Thymus (tissue), 11 donors: Measurements from ENCODE around the gene RFX3. TPM values are rescaled to one million over a fixed set of nuclear protein-coding genes. Genes with fewer than 3 reads are reported as not detected.
A peak's percentile ranks its signal among the peaks of the same experiment; 100 is the strongest.

Source experiments
- DNase-seq, 9 donors: peaks; one replicate each; pipeline ENCODE4 v3.0.0-alpha.2; 2013; ENCODE audit warnings: low spot score in 9 of 9, low read depth in 6 of 9, missing footprints in 1 of 9
- H3K27ac ChIP-seq, 2 donors: one replicate each; pipeline ENCODE4 v1.5.1; 2013; ENCODE audit warnings: control low read depth in 1 of 2, low read depth in 1 of 2, low read length in 1 of 2, mild to moderate bottlenecking in 1 of 2, moderate library complexity in 1 of 2
- H3K27me3 ChIP-seq, 2 donors: one replicate each; pipeline ENCODE4 v1.5.1; 2013; ENCODE audit warnings: low read length in 1 of 2; ENCODE audit not compliant: control insufficient read depth in 2 of 2, insufficient read depth in 1 of 2
- H3K36me3 ChIP-seq, 2 donors: one replicate each; pipeline ENCODE4 v1.5.1; 2013; ENCODE audit warnings: low read length in 1 of 2, mild to moderate bottlenecking in 1 of 2, moderate library complexity in 1 of 2; ENCODE audit not compliant: control insufficient read depth in 2 of 2, insufficient read depth in 2 of 2
- H3K4me1 ChIP-seq, 2 donors: one replicate each; pipeline ENCODE4 v1.5.1; 2013; ENCODE audit warnings: low read length in 2 of 2; ENCODE audit not compliant: control insufficient read depth in 2 of 2, insufficient read depth in 2 of 2
- H3K4me3 ChIP-seq, 2 donors: one replicate each; pipeline ENCODE4 v1.5.1; 2013; ENCODE audit warnings: low read length in 2 of 2, control low read depth in 1 of 2, mild to moderate bottlenecking in 1 of 2
- H3K9me3 ChIP-seq, 2 donors: one replicate each; pipeline ENCODE4 v1.5.1; 2013; ENCODE audit warnings: low read length in 1 of 2, mild to moderate bottlenecking in 1 of 2; ENCODE audit not compliant: control insufficient read depth in 2 of 2, insufficient read depth in 1 of 2
- WGBS: extraction: QIAGEN DNeasy Blood & Tissue Kit; methylation state at CpG from one replicate; pipeline ENCODE4 v1.1.7; 2013; 5-methylcytosine and 5-hydroxymethylcytosine counted together
- polyA plus RNA-seq: library from polyadenylated mRNA; stranded (reverse); fragments of 200-250 nt; gene quantifications from one replicate; pipeline ENCODE4 v1.2.3, GENCODE V29; 2013
- total RNA-seq: library from RNA; stranded (reverse); fragments of 120-200 nt; gene quantifications from one replicate; pipeline ENCODE4 v1.2.4, GENCODE V29; 2013
- donor health status: healthy.

The RFX3 gene
- total and polyA plus RNA-seq, 2 donors = 5.1 to 7.8 TPM

DNA sequence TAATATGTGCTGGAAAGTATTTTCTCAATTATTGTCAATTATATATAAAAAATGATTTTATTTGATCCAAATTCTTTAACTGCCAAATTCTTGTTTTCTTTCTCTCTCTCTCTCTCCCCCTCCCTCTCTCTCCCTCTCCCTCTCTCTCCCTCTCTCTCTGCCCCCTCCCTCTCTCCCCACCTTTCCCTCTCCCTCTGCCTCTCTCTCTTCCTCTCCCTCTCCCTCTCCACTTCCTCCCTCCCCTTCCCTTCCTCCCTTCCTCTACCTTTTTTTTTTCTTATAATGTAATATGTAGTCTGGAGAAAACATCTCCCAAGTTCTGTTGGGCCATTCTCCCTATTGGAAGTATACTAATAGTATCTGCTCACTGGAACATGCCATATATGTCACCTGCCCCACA, 6.4 kb upstream of the RFX3 start:
- H3K4me1 ChIP-seq = peaks cover 2 to 9% of the 10 kb centered on the region in 2 donors
- no peak for DNase-seq
- H3K36me3 ChIP-seq = peaks cover 0 to 5% of the 10 kb centered on the region in 2 donors
- H3K27ac ChIP-seq = no peak overlapping the region
- no peaks in the 10 kb centered on the region for H3K27me3 ChIP-seq
- no peaks in the 10 kb centered on the region for H3K9me3 ChIP-seq
- H3K4me3 ChIP-seq = no peak overlapping the region

DNA sequence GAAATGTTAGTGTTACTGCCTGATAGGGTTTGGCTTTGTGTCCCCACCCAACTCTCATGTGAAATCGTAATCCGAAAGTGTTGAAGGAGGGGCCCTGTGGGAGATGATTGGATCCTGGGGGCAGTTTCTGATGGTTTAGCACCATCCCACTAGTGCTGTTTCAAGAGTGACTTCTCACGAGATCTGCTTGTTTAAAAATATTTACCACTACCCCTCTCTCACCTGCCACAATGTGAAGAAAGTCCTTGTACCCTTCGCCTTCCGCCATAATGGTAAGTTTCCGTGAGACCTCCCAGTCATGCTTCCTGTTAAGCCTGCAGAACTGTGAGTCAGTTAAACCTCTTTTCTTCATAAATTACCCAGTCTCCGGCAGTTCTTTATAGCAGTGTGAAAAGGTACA, 2.6 kb upstream of the RFX3 start:
- H3K4me1 ChIP-seq = peaks cover 2 to 11% of the 10 kb centered on the region in 2 donors
- H3K4me3 ChIP-seq = peak overlapping the region in 1 of 2 donors; percentile 43
- WGBS = 21% methylated on average over 7 of the region's 7 CpGs
- peaks cover 3 to 5% of the 10 kb centered on the region in 2 donors for H3K36me3 ChIP-seq
- H3K27me3 ChIP-seq = no peaks in the 10 kb centered on the region
- peak overlapping the region; percentile 30 to 71 for H3K27ac ChIP-seq
- DNase-seq = peak in 1 of 9 donors; percentile 16
- H3K9me3 ChIP-seq = no peaks in the 10 kb centered on the region

DNA sequence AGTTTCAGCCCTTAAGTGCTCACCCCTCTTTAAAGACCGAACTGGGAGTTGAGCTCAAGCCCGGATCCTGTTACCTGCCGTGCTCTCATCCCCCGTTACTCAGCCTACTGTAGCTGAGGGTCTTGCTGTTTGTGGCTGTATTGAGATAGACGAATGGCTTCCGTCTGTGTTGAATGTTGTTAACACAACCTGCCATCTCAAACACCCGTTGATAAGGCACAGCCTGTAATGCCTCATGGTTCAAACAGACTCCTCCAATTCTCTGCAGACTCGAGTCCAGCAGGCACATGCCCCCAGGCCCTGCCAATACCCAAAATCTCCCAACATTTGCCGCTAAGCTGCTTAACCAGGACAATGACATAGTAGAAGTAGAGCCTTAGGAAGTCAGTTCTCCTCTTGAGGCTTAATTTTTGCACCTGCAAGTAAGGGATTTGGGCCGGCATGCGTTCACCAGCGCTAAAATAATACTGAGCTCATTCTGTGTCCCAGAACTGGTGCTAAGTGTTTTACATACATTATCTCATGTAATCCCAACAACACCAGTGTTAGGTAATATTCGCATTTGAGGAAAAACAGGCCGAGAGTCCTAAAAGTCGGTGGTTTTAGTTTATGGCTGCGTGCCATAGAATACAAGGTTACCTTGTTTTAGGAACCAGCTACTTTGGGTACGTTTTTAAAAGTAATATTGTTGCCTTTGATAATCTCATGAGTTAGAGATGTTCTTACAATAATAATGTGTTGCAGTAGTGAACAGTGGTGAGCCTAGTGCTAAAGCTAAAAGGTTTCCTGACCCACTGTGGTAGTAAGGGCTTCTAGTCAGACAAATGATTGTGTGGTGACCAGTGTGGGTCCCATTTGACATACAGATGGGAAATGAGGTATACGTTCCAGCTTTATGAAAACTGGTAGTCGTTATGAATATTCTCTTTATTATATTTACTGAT, 1.5 kb upstream of the RFX3 start:
- peaks cover 3 to 5% of the 10 kb centered on the region in 2 donors for H3K36me3 ChIP-seq
- 15% methylated on average over 19 of the region's 19 CpGs for WGBS
- H3K27ac ChIP-seq = peak overlapping the region; percentile 100
- H3K9me3 ChIP-seq = no peaks in the 10 kb centered on the region
- H3K27me3 ChIP-seq = no peaks in the 10 kb centered on the region
- peaks cover 4 to 11% of the 10 kb centered on the region in 2 donors for H3K4me1 ChIP-seq
- peak in 4 of 9 donors; percentile 13 to 85 (median 68) for DNase-seq
- peak overlapping the region; percentile 93 to 94 for H3K4me3 ChIP-seq

DNA sequence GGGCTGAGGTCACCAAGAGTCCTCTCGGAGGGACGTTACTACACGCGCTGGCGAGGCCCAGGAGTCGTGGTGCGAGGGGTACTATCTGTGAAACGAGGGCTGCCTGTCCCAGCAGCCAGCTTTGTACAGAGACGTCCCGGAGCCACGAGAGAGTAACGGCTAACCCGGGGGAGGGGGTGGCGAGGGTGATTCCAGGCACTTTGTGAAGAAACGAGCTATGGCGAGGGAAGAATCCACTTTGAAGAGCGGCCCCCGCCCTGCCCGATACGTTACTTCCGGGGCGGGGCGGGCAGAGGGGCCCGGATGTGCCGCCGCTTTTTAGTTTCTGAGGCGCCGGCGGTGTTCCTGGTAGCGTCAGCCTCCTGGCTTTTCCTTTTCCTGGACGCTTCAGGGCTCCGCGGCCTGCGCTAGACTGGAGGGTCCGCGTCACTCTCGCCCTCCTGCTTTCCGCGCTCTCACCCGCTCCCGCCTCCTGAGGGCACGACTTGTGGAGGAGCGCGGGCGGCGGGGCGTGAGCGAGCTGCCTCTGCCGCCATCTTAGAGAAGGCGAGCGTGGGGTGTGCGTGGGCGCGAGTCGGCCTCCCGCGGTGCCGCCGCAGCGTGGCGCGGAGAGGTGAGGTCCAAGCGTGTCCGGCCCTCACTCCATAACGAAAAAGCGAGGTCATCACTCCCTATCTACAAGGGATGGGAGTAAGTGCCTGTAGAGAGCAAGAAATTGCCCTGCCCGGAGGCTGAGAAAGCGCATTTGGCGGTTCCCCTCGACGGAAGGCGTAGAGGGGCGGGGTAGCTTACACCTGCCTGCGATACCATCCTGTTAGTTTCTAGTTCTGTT, 580 bp upstream of the RFX3 start:
- no peaks in the 10 kb centered on the region for H3K9me3 ChIP-seq
- peak; percentile 62 to 95 (median 87) for DNase-seq
- H3K27me3 ChIP-seq = no peaks in the 10 kb centered on the region
- H3K4me3 ChIP-seq = peak overlapping the region; percentile 93 to 94
- under 1% methylated on average over 74 of the region's 74 CpGs for WGBS
- peak overlapping the region; percentile 100 for H3K27ac ChIP-seq
- peaks cover 4 to 11% of the 10 kb centered on the region in 2 donors for H3K4me1 ChIP-seq
- H3K36me3 ChIP-seq = peaks cover 3 to 5% of the 10 kb centered on the region in 2 donors

DNA sequence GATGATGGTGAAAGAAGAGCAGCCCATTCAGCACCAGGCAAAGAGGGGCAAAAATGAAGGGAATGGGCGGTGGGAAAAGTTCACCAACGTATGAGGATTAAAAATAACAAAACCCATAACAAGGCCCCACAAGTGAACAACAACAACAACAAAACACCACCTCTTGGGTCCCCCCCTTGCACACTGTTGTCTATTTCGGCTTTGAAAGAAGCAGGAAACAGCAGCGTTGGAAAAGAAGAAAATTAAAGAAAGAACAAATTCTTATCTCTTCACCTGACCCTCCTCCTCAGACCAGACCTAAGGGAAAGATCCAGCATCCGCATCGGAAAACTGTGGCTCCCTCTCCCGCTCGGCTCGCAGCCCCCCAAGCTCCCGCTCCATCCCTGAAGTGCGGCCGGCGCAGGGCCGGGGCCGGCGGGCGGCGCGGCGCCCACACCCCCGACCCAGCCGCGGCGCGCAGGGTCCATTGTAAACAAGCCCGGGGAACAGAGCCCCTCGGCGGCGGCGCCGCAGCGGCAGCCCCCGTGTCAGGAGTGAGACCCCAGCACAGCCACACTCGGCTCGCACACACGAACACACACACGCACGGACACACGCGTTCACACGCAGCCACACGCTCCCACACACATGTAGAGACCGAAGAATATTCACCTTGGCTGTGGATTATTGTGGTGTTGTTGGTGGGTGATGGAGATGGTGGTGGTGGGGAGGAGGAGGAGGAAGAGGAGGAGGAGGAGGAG, 535 bp downstream of the RFX3 start:
- under 1% methylated on average over 43 of the region's 43 CpGs for WGBS
- peak in 5 of 9 donors; percentile 12 to 56 (median 21) for DNase-seq
- peak overlapping the region; percentile 100 for H3K27ac ChIP-seq
- H3K36me3 ChIP-seq = peaks cover 3 to 5% of the 10 kb centered on the region in 2 donors
- peak overlapping the region; percentile 93 to 94 for H3K4me3 ChIP-seq
- H3K9me3 ChIP-seq = no peaks in the 10 kb centered on the region
- H3K27me3 ChIP-seq = no peaks in the 10 kb centered on the region
- peaks cover 4 to 11% of the 10 kb centered on the region in 2 donors for H3K4me1 ChIP-seq

DNA sequence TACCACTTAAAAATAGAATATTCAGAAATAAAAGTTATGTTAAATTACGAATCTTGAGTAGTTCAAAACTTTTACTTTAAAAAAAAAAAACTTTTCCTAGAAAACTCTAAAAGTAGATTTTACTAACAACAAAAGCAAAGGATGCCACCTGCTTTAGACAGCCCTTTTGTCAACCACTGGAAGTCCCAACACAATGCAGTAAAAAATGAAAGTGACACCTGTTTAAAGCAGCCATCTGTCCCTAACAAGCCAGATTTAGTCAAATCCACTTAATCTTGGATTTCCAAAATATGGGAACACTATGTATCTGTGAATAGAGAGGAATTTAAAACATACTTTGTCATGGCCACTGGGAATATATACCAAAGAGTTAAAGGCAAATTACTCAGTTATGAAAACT, 3.8 kb downstream of the RFX3 start:
- Histone ChIP-seq H3K27ac (peak overlapping the region in 1 of 2 donors; percentile 26), H3K36me3 (peaks cover 0 to 3% of the 10 kb centered on the region in 2 donors), H3K4me1 (peaks cover under 1 to 2% of the 10 kb centered on the region in 2 donors), H3K27me3 (no peaks in the 10 kb centered on the region), H3K9me3 (no peaks in the 10 kb centered on the region), H3K4me3 (no peak overlapping the region)
- peak in 4 of 9 donors; percentile 17 to 63 (median 22) for DNase-seq
- 16% methylated on average over 1 of the region's 1 CpG for WGBS

DNA sequence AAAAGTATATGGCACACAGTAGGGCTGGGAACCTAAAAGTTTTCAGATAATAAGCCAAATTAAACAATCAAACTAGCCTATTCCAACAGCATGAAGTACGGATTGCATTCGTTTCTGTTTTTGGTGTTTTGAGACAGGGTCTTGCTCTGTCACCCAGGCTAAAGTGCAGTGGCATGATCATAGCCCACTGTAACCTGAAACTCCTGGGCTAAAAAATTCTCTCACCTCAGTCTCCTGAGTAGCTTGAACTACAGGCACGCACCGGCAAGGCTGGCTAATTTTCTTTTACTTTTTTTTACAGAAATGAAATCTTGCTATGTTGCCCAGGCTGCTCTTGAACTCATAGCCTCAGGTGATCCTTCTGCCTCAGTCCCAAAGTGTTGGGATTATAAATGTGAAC, 5.2 kb downstream of the RFX3 start:
- Histone ChIP-seq H3K36me3 (no peaks in the 10 kb centered on the region), H3K27me3 (no peaks in the 10 kb centered on the region), H3K27ac (no peak overlapping the region), H3K9me3 (no peaks in the 10 kb centered on the region), H3K4me3 (no peak overlapping the region), H3K4me1 (peaks cover 0 to 2% of the 10 kb centered on the region in 2 donors)
- no peak for DNase-seq
- WGBS = 97% methylated on average over 4 of the region's 4 CpGs

DNA sequence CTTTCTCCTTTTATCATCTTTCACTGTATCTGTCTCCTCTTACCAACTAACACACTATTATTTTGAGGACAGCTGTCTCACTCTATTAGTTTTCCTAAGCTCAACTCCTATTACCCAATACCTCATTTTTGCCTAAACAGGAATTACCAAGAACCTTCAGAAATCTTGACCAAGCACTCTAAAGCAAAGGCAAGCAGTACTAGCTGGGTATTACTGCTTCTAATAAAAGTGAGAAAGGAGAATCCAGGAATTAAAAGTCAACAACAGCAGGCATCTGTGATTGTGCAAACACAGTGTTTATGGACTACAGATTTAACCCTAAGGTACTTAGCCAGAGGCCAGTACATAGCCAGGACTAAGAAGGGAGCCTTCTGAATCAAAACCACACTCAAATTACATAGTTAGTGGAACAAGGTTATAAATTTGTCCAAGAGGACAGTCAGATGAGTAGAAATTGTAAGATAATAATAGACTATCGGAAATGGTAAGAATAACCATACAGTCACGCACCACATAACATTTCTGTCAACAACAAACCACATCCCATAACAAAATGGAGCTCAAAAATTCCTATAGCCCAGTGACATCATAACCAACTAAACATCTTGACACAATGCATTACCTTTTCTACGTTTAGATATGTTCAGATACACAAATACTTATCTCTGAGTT, 8.3 kb downstream of the RFX3 start:
- H3K9me3 ChIP-seq = no peaks in the 10 kb centered on the region
- H3K4me3 ChIP-seq = no peak overlapping the region
- H3K36me3 ChIP-seq = no peaks in the 10 kb centered on the region
- 98% methylated on average over 3 of the region's 3 CpGs for WGBS
- no peaks in the 10 kb centered on the region for H3K27me3 ChIP-seq
- no peak for DNase-seq
- H3K27ac ChIP-seq = no peak overlapping the region
- H3K4me1 ChIP-seq = peaks cover 0 to 2% of the 10 kb centered on the region in 2 donors
